HEK293 (cell line): ENCODE results near the gene SCUBE3.

Source experiments
- CTCF ChIP-seq: fragments of 450-650 bp; formaldehyde crosslinking; IDR thresholded peaks from 2 replicates; pipeline ENCODE4 v1.5.1; 2016; ENCODE audit warnings: missing biosample characterization, missing genetic modification characterization
- KLF9 ChIP-seq: fragments of 450-650 bp; formaldehyde crosslinking; IDR thresholded peaks from 2 replicates; pipeline ENCODE4 v1.5.1; 2016; ENCODE audit warnings: missing biosample characterization, missing genetic modification characterization, low read depth
- MEIS1 ChIP-seq: sonication (generic); formaldehyde crosslinking; IDR thresholded peaks from 2 replicates; pipeline ENCODE4 v1.8.1; 2022; ENCODE audit warnings: missing genetic modification reagents, mild to moderate bottlenecking, borderline replicate concordance
- MYNN ChIP-seq: fragments of 450-650 bp; formaldehyde crosslinking; IDR thresholded peaks from 2 replicates; pipeline ENCODE4 v1.5.1; 2016; ENCODE audit warnings: missing biosample characterization, missing genetic modification characterization, borderline replicate concordance
- RBAK ChIP-seq: fragments of 450-650 bp; formaldehyde crosslinking; IDR thresholded peaks from 2 replicates; pipeline ENCODE4 v1.5.1; 2016; ENCODE audit warnings: missing biosample characterization, missing genetic modification characterization
- ZNF391 ChIP-seq: fragments of 450-650 bp; formaldehyde crosslinking; IDR thresholded peaks from 2 replicates; pipeline ENCODE4 v1.5.1; 2016; ENCODE audit warnings: low read depth, missing biosample characterization, missing genetic modification characterization, borderline replicate concordance
- ZNF404 ChIP-seq: fragments of 450-650 bp; formaldehyde crosslinking; IDR thresholded peaks from 2 replicates; pipeline ENCODE4 v1.5.1; 2017; ENCODE audit warnings: missing biosample characterization, missing genetic modification characterization
- ZNF488 ChIP-seq: fragments of 450-650 bp; formaldehyde crosslinking; IDR thresholded peaks from 2 replicates; pipeline ENCODE4 v1.5.1; 2016; ENCODE audit warnings: missing biosample characterization, missing genetic modification characterization
- ZNF837 ChIP-seq: fragments of 450-650 bp; formaldehyde crosslinking; IDR thresholded peaks from 2 replicates; pipeline ENCODE4 v1.5.1; 2016; ENCODE audit warnings: missing biosample characterization, missing genetic modification characterization
- ZXDB ChIP-seq: fragments of 450-650 bp; formaldehyde crosslinking; IDR thresholded peaks from 2 replicates; pipeline ENCODE4 v1.5.1; 2016; ENCODE audit warnings: missing biosample characterization, missing genetic modification characterization
- TF ChIP-seq, protein P1 (sequence below): sonication (generic); formaldehyde crosslinking; IDR thresholded peaks from 2 replicates; pipeline ENCODE4 v1.8.1; 2022; ENCODE audit warnings: mild to moderate bottlenecking, moderate library complexity, missing genetic modification reagents
- TF ChIP-seq, protein P2 (sequence below): fragments of 450-650 bp; formaldehyde crosslinking; IDR thresholded peaks from 2 replicates; pipeline ENCODE4 v1.5.1; 2016; ENCODE audit warnings: missing biosample characterization, missing genetic modification characterization
- TF ChIP-seq, protein P3 (sequence below): fragments of 450-650 bp; formaldehyde crosslinking; IDR thresholded peaks from 2 replicates; pipeline ENCODE4 v1.5.1; 2016; ENCODE audit warnings: missing biosample characterization, missing genetic modification characterization

GRCh38 chr6:35164277-35164676, 49.5 kb upstream of the SCUBE3 start:
- TF ChIP-seq CTCF (tag by site-specific recombination) (no peak), RBAK (tag by site-specific recombination) (no peak), MEIS1 (CRISPR knock-in tag) (no peak), ZNF837 (tag by site-specific recombination) (no peak), ZNF404 (no peak), ZXDB (tag by site-specific recombination) (no peak), KLF9 (tag by site-specific recombination) (no peak), MYNN (tag by site-specific recombination) (no peak), ZNF391 (tag by site-specific recombination) (no peak), ZNF488 (tag by site-specific recombination) (no peak)
- TF ChIP-seq, protein P1, sequence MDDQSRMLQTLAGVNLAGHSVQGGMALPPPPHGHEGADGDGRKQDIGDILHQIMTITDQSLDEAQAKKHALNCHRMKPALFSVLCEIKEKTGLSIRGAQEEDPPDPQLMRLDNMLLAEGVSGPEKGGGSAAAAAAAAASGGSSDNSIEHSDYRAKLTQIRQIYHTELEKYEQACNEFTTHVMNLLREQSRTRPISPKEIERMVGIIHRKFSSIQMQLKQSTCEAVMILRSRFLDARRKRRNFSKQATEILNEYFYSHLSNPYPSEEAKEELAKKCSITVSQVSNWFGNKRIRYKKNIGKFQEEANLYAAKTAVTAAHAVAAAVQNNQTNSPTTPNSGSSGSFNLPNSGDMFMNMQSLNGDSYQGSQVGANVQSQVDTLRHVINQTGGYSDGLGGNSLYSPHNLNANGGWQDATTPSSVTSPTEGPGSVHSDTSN (CRISPR knock-in tag): no peak
- TF ChIP-seq, protein P2, sequence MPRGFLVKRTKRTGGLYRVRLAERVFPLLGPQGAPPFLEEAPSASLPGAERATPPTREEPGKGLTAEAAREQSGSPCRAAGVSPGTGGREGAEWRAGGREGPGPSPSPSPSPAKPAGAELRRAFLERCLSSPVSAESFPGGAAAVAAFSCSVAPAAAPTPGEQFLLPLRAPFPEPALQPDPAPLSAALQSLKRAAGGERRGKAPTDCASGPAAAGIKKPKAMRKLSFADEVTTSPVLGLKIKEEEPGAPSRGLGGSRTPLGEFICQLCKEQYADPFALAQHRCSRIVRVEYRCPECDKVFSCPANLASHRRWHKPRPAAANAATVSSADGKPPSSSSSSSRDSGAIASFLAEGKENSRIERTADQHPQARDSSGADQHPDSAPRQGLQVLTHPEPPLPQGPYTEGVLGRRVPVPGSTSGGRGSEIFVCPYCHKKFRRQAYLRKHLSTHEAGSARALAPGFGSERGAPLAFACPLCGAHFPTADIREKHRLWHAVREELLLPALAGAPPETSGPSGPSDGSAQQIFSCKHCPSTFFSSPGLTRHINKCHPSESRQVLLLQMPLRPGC (tag by site-specific recombination): no peak
- TF ChIP-seq, protein P3, sequence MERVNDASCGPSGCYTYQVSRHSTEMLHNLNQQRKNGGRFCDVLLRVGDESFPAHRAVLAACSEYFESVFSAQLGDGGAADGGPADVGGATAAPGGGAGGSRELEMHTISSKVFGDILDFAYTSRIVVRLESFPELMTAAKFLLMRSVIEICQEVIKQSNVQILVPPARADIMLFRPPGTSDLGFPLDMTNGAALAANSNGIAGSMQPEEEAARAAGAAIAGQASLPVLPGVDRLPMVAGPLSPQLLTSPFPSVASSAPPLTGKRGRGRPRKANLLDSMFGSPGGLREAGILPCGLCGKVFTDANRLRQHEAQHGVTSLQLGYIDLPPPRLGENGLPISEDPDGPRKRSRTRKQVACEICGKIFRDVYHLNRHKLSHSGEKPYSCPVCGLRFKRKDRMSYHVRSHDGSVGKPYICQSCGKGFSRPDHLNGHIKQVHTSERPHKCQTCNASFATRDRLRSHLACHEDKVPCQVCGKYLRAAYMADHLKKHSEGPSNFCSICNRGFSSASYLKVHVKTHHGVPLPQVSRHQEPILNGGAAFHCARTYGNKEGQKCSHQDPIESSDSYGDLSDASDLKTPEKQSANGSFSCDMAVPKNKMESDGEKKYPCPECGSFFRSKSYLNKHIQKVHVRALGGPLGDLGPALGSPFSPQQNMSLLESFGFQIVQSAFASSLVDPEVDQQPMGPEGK (tag by site-specific recombination): no peak
